Breast epithelium (tissue), 3 donors: ENCODE results near the gene INTS1.

Source experiments
- CTCF ChIP-seq, 3 donors: fragments of 450-650 bp; IDR thresholded peaks; one replicate each; pipeline ENCODE4 v1.5.1; 2016 to 2017; ENCODE audit warnings: antibody characterized with exemption in 3 of 3, mild to moderate bottlenecking in 3 of 3, moderate library complexity in 3 of 3
- POLR2A ChIP-seq: fragments of 450-650 bp; IDR thresholded peaks from one replicate; pipeline ENCODE4 v1.6.1; 2016; ENCODE audit warnings: antibody characterized with exemption, mild to moderate bottlenecking, moderate library complexity
- POLR2AphosphoS5 ChIP-seq, 3 donors: sonication (generic); formaldehyde crosslinking; IDR thresholded peaks; one replicate each; pipeline ENCODE4 v1.6.1; 2017; ENCODE audit warnings: antibody characterized with exemption in 3 of 3

DNA sequence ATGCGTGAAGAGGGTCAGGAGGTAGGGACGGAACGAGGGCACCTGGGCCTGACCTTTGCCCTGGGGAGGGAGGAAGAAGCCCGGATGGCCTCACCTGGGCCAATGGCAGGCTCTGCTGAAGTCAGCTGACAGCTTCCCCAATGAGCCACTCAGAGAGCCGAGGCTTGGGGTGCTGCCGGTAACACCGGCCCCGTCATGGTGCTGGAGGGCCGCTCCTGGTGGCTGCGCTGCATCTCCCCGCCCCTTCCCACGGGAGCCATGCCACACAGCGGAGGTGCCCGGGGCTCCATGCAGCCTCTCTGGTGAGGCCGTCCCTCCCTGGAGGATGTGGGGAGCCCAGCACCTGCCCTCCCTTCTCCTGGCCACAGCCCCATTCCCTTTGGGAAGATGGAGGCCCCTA is 27.3 kb downstream of the INTS1 start:
- no peak for TF ChIP-seq CTCF (IDR thresholded peaks at IDR 0.05)
- TF ChIP-seq POLR2A = no peak
- no peak for TF ChIP-seq POLR2AphosphoS5 (IDR thresholded peaks at IDR 0.05)
